NCI-H1436 (cell line): Measurements from ENCODE around the gene KRT33A.
"Not testable (repeated sequence)": the region's sequence is repeated elsewhere in the genome, so short reads cannot be mapped to it uniquely, and the experiment has no call there.

Experiments used
- DNase-seq: peaks from one replicate; lab custom pipeline; 2025; lab: John Stamatoyannopoulos, UW

The KRT33A gene

GRCh38 chr17:41363881-41364280, 13.3 kb upstream of the KRT33A start:
- no peak for DNase-seq

- DNase-seq, result no peak
Observed at GRCh38 chr17:41360296-41360995, 9.8 kb upstream of the KRT33A start.

GRCh38 chr17:41354536-41354935, 3.9 kb upstream of the KRT33A start:
- no peak for DNase-seq

- no peak for DNase-seq
Observed at GRCh38 chr17:41352597-41353366, 2.2 kb upstream of the KRT33A start.

- no peak for DNase-seq
Observed at GRCh38 chr17:41351177-41351576, 549 bp upstream of the KRT33A start.

- DNase-seq, result no peak
Observed at GRCh38 chr17:41347869-41348760, 2.5 kb downstream of the KRT33A start.

GRCh38 chr17:41346421-41346820, 4.2 kb downstream of the KRT33A start:
- not testable (repeated sequence) for DNase-seq

GRCh38 chr17:41345992-41346391, 4.6 kb downstream of the KRT33A start:
- no peak for DNase-seq

GRCh38 chr17:41343029-41343428, 7.6 kb downstream of the KRT33A start:
- no peak for DNase-seq

GRCh38 chr17:41340934-41341861, 9.4 kb downstream of the KRT33A start:
- DNase-seq, result no peak

- no peak for DNase-seq
Observed at GRCh38 chr17:41340494-41340893, 10.1 kb downstream of the KRT33A start.

GRCh38 chr17:41339571-41340172, 11.0 kb downstream of the KRT33A start:
- DNase-seq, result no peak

- no peak for DNase-seq
Observed at GRCh38 chr17:41338961-41339485, 11.6 kb downstream of the KRT33A start.

- DNase-seq, result no peak
Observed at GRCh38 chr17:41335747-41336146, 14.9 kb downstream of the KRT33A start.

- no peak for DNase-seq
Observed at GRCh38 chr17:41334385-41335305, 16.0 kb downstream of the KRT33A start.

GRCh38 chr17:41333836-41334235, 16.8 kb downstream of the KRT33A start:
- no peak for DNase-seq

GRCh38 chr17:41333098-41333497, 17.5 kb downstream of the KRT33A start:
- no peak for DNase-seq

GRCh38 chr17:41332239-41332638, 18.4 kb downstream of the KRT33A start:
- no peak for DNase-seq

GRCh38 chr17:41331606-41332005, 19.0 kb downstream of the KRT33A start:
- no peak for DNase-seq
